HCT116 (cell line): ENCODE data around the gene VWF. TPM values are rescaled to one million over a fixed set of nuclear protein-coding genes. Genes with fewer than 3 reads are reported as not detected.

ENCODE experiments used
- ATAC-seq: fragments of 200-7000 bp; cut with Tn5 transposase; 2 replicates; pipeline ENCODE4 v1.9.1; 2020; ENCODE audit warnings: mild to moderate bottlenecking, moderate library complexity
- BruUV-seq: library from RNA; stranded (reverse); fragments of 400-500 nt; replicated peaks from 2 replicates; lab custom pipeline; 2021; lab: Mats Ljungman, UMichigan
- CTCF ChIA-PET: fragments of 300-600 bp; sonication (Branson Sonifier 250); formaldehyde crosslinking; loops from one replicate; lab custom pipeline; 2021; ENCODE audit warnings: antibody characterized with exemption; lab: Charles Lee
- POLR2A ChIA-PET: fragments of 300-600, 350-600 bp; sonication (Branson Sonifier 250); formaldehyde crosslinking; loops from one replicate; lab custom pipeline; 2021; ENCODE audit warnings: antibody characterized with exemption; lab: Charles Lee
- RAD21 ChIA-PET, 2 experiments: fragments of 300-600 bp; sonication (Branson Sonifier 250); formaldehyde crosslinking; loops; one replicate each; lab custom pipeline; 2023; ENCODE audit warnings: low total read pairs in 2 of 2; ENCODE audit not compliant: uncharacterized antibody in 2 of 2, unreplicated experiment in 2 of 2, low non-redundant PET in 1 of 2; lab: Charles Lee
- DNase-seq: peaks from one replicate; pipeline ENCODE4 v3.0.0-alpha.2; 2010; ENCODE audit warnings: low read depth, low spot score
- H2AFZ ChIP-seq: fragments of 200-600 bp; shearing (Covaris generic), sonication (generic); 2 replicates; pipeline ENCODE4 v1.6.1; 2017; ENCODE audit warnings: low read depth, mixed run types, mixed read lengths, antibody characterized with exemption, low read length; ENCODE audit not compliant: poor library complexity, severe bottlenecking
- H3K27ac ChIP-seq: 2 replicates; pipeline ENCODE4 v1.5.1; 2012; ENCODE audit warnings: low read depth, low read length
- H3K27me3 ChIP-seq: fragments of 200-600 bp; sonication (generic); 2 replicates; pipeline ENCODE4 v1.6.1; 2016; ENCODE audit warnings: mixed run types, low read length, mixed read lengths; ENCODE audit not compliant: insufficient read depth
- H3K36me3 ChIP-seq, 2 experiments: fragments of 200-500 bp in 1 of 2; fragments of 200-600 bp in 1 of 2; sonication (Bioruptor generic) in 1 of 2; sonication (generic) in 1 of 2; 2 replicates each; pipeline versions ENCODE4 v1.5.1 to v1.6.1; 2014 to 2016; ENCODE audit warnings: low read length in 2 of 2, inconsistent platforms in 1 of 2, mixed read lengths in 1 of 2, mixed run types in 1 of 2; ENCODE audit not compliant: insufficient read depth in 2 of 2, control insufficient read depth in 1 of 2
- H3K4me1 ChIP-seq, 2 experiments: fragments of 200-600 bp in 1 of 2; sonication (generic) in 1 of 2; 2 replicates each; pipeline versions ENCODE4 v1.5.1 to v1.6.1; 2012 to 2017; ENCODE audit warnings: low read length in 2 of 2, inconsistent platforms in 1 of 2, mild to moderate bottlenecking in 1 of 2, mixed read lengths in 1 of 2, mixed run types in 1 of 2, moderate library complexity in 1 of 2; ENCODE audit not compliant: insufficient read depth in 2 of 2, control insufficient read depth in 1 of 2
- H3K4me2 ChIP-seq: fragments of 200-600 bp; sonication (generic); 2 replicates; pipeline ENCODE4 v1.6.1; 2017; ENCODE audit warnings: mixed run types, low read length, mixed read lengths
- H3K4me3 ChIP-seq, 2 experiments: fragments of 200-600 bp in 1 of 2; sonication (generic) in 1 of 2; replicated peaks in 1 of 2; 2 replicates each; pipeline ENCODE4 v1.5.1; 2011 to 2016; ENCODE audit warnings: low read length in 2 of 2, control low read depth in 1 of 2, low read depth in 1 of 2, mild to moderate bottlenecking in 1 of 2, mixed read lengths in 1 of 2, mixed run types in 1 of 2
- H3K79me2 ChIP-seq: fragments of 200-600 bp; sonication (generic); 2 replicates; pipeline ENCODE4 v1.6.1; 2017; ENCODE audit warnings: mild to moderate bottlenecking, mixed run types, low read length, moderate library complexity, mixed read lengths; ENCODE audit not compliant: insufficient read depth
- H3K9ac ChIP-seq: fragments of 200-600 bp; sonication (generic); 2 replicates; pipeline ENCODE4 v1.6.1; 2016; ENCODE audit warnings: low read length, mixed read lengths
- H3K9me2 ChIP-seq: fragments of 200-600 bp; sonication (generic), shearing (Covaris generic); 2 replicates; pipeline ENCODE4 v1.6.1; 2017; ENCODE audit warnings: mixed run types, mild to moderate bottlenecking, moderate library complexity; ENCODE audit not compliant: insufficient read depth
- H3K9me3 ChIP-seq, 2 experiments: fragments of 200-500 bp in 1 of 2; fragments of 200-600 bp in 1 of 2; sonication (Bioruptor generic) in 1 of 2; sonication (generic) in 1 of 2; 2 replicates each; pipeline ENCODE4 v1.6.1; 2014 to 2017; ENCODE audit warnings: low read length in 2 of 2, mixed read lengths in 2 of 2, inconsistent platforms in 1 of 2, low read depth in 1 of 2, mild to moderate bottlenecking in 1 of 2, mixed run types in 1 of 2, moderate library complexity in 1 of 2; ENCODE audit not compliant: control insufficient read depth in 1 of 2, insufficient read depth in 1 of 2
- H4K20me1 ChIP-seq: fragments of 200-600 bp; sonication (generic), shearing (Covaris generic); 2 replicates; pipeline ENCODE4 v1.6.1; 2017; ENCODE audit warnings: mixed run types, mild to moderate bottlenecking, moderate library complexity; ENCODE audit not compliant: insufficient read depth
- CTCF ChIP-seq, 3 experiments: fragments of 200-600 bp in 1 of 3; sonication (generic) in 1 of 3; IDR thresholded peaks in 2 of 3; conservative IDR thresholded peaks in 1 of 3; 2 replicates each; pipeline ENCODE4 v1.5.1; 2012 to 2017; ENCODE audit warnings: low read depth in 2 of 3, low read length in 2 of 3, antibody characterized with exemption in 1 of 3, borderline replicate concordance in 1 of 3, control low read depth in 1 of 3, mild to moderate bottlenecking in 1 of 3, mixed read lengths in 1 of 3, mixed run types in 1 of 3, moderate library complexity in 1 of 3; ENCODE audit not compliant: insufficient read depth in 1 of 3
- ZBTB33 ChIP-seq: IDR thresholded peaks from 2 replicates; pipeline ENCODE4 v1.6.1; 2011; ENCODE audit warnings: mild to moderate bottlenecking, low read length, moderate library complexity; ENCODE audit not compliant: insufficient replicate concordance; ENCODE audit errors: extremely low read depth
- intact Hi-C: fragments of 100-400 bp; cut with micrococcal nuclease; formaldehyde crosslinking; loops from 2 replicates; pipeline ENCODE4 v1.10.0; 2022
- total RNA-seq: library from RNA; stranded (reverse); gene quantifications from one replicate; pipeline ENCODE4 v1.2.1, GENCODE V29; 2021; ENCODE audit not compliant: unreplicated experiment

The VWF gene
- total RNA-seq, 1 experiment from 2014 or later, result 0.57 TPM

GRCh38 chr12:5969974-5970690 lies 154.3 kb downstream of the VWF start:
- Histone ChIP-seq H3K4me2 (no peak overlapping the region), H3K4me3 (no peak overlapping the region), H3K9me2 (no peaks in the 10 kb centered on the region), H3K79me2 (no peaks in the 10 kb centered on the region), H3K4me1 (no peaks in the 10 kb centered on the region; a peak in 1 of 4 replicates), H3K27me3 (peaks cover 6% of the 10 kb centered on the region; the same call in 1 of the 2 replicates), H3K9me3 (no peaks in the 10 kb centered on the region), H2AFZ (no peak overlapping the region), H3K9ac (no peak overlapping the region), H4K20me1 (no peaks in the 10 kb centered on the region), H3K36me3 (no peaks in the 10 kb centered on the region), H3K27ac (no peak overlapping the region)
- POLR2A ChIA-PET, result no interaction called here
- RAD21 ChIA-PET, result no interaction called here
- DNase-seq (no peak), ATAC-seq (peak; percentile 30; the same call in 1 of the 2 replicates)
- no TSS peak for BruUV-seq
- TF ChIP-seq ZBTB33 (no peak), CTCF (IDR thresholded peaks at IDR 0.05 in 2 of 3, conservative IDR thresholded peaks at IDR 0.05 in 1 of 3; ENCODE audit: borderline replicate concordance in 1 of 3, insufficient read depth in 1 of 3, low read depth in 2 of 3, low read length in 2 of 3) (0 out of 6 replicates have a peak, but pooled peaks of 2 of the 3 experiments have one; percentile 9 to 26)
- CTCF ChIA-PET, result interaction anchor here (0.9 kb wide), 1 partner anchor 10 kb away, joined by 3 read pairs; no protein-coding TSS in a partner anchor
- intact Hi-C loops, result no loop called here
